SJSA1 (cell line): ENCODE measurements around the gene XIST. TPM values are rescaled to one million over a fixed set of nuclear protein-coding genes. Genes with fewer than 3 reads are reported as not detected.

ENCODE experiments used
- DNase-seq, 2 experiments: peaks; one replicate each; pipeline ENCODE4 v3.0.0-alpha.2; 2015 to 2020; ENCODE audit warnings: low spot score in 2 of 2, low read depth in 1 of 2
- H3K27ac ChIP-seq: fragments of 250-450 bp; sonication (Bioruptor Pico); 2 replicates; pipeline ENCODE4 v1.5.1; 2020; ENCODE audit warnings: mild to moderate bottlenecking, moderate library complexity
- H3K27me3 ChIP-seq: fragments of 250-450 bp; sonication (Bioruptor Pico); replicated peaks from 2 replicates; pipeline ENCODE4 v1.5.1; 2020; ENCODE audit warnings: mild to moderate bottlenecking, moderate library complexity
- H3K36me3 ChIP-seq: fragments of 250-450 bp; sonication (Bioruptor Pico); 2 replicates; pipeline ENCODE4 v1.5.1; 2020; ENCODE audit warnings: mild to moderate bottlenecking
- H3K4me1 ChIP-seq: fragments of 250-450 bp; sonication (Bioruptor Pico); replicated peaks from 2 replicates; pipeline ENCODE4 v1.6.1; 2021; ENCODE audit warnings: mild to moderate bottlenecking
- H3K4me3 ChIP-seq: fragments of 250-450 bp; sonication (Bioruptor Pico); 2 replicates; pipeline ENCODE4 v1.5.1; 2020; ENCODE audit warnings: mild to moderate bottlenecking
- H3K9me3 ChIP-seq: fragments of 250-450 bp; sonication (Bioruptor Pico); replicated peaks from 2 replicates; pipeline ENCODE4 v1.5.1; 2020; ENCODE audit warnings: mild to moderate bottlenecking
- total RNA-seq: library from RNA; depleted of rRNA; stranded (reverse); fragments of >200 nt; shearing (Covaris generic); gene quantifications from 2 replicates; pipeline ENCODE4 v1.2.3, GENCODE V29; 2014

XIST gene
- total RNA-seq, 1 experiment from 2014 or later = not detected

GRCh38 chrX:73850124-73851013 is 2.1 kb downstream of the XIST start:
- no peak for DNase-seq
- Histone ChIP-seq H3K9me3 (no peaks in the 10 kb centered on the region), H3K4me1 (no peaks in the 10 kb centered on the region), H3K36me3 (no peaks in the 10 kb centered on the region), H3K4me3 (no peak overlapping the region), H3K27ac (no peak overlapping the region), H3K27me3 (no peaks in the 10 kb centered on the region)

- H3K9me3 ChIP-seq = no peaks in the 10 kb centered on the region
- no peaks in the 10 kb centered on the region for H3K4me1 ChIP-seq
- H3K27ac ChIP-seq = no peak overlapping the region
- H3K36me3 ChIP-seq = no peaks in the 10 kb centered on the region
- no peak for DNase-seq
- no peaks in the 10 kb centered on the region for H3K27me3 ChIP-seq
- H3K4me3 ChIP-seq = no peak overlapping the region
These were observed 3.4 kb downstream of the XIST start for GRCh38 chrX:73849073-73849472.

GRCh38 chrX:73847991-73848390 is 4.5 kb downstream of the XIST start:
- Histone ChIP-seq H3K4me1 (no peaks in the 10 kb centered on the region), H3K4me3 (no peak overlapping the region), H3K9me3 (no peaks in the 10 kb centered on the region), H3K36me3 (no peaks in the 10 kb centered on the region), H3K27ac (no peak overlapping the region), H3K27me3 (no peaks in the 10 kb centered on the region)
- no peak for DNase-seq

GRCh38 chrX:73847100-73847499 is 5.4 kb downstream of the XIST start:
- Histone ChIP-seq H3K9me3 (no peaks in the 10 kb centered on the region), H3K27me3 (no peaks in the 10 kb centered on the region), H3K4me3 (no peak overlapping the region), H3K4me1 (no peaks in the 10 kb centered on the region), H3K27ac (no peak overlapping the region), H3K36me3 (no peaks in the 10 kb centered on the region)
- DNase-seq = no peak

GRCh38 chrX:73842541-73843234 is 9.8 kb downstream of the XIST start:
- H3K36me3 ChIP-seq = no peaks in the 10 kb centered on the region
- no peaks in the 10 kb centered on the region for H3K4me1 ChIP-seq
- H3K9me3 ChIP-seq = no peaks in the 10 kb centered on the region
- DNase-seq = no peak
- H3K4me3 ChIP-seq = no peak overlapping the region
- no peaks in the 10 kb centered on the region for H3K27me3 ChIP-seq
- no peak overlapping the region for H3K27ac ChIP-seq

- H3K27ac ChIP-seq = no peak overlapping the region
- no peaks in the 10 kb centered on the region for H3K36me3 ChIP-seq
- no peaks in the 10 kb centered on the region for H3K4me1 ChIP-seq
- H3K9me3 ChIP-seq = no peaks in the 10 kb centered on the region
- no peak for DNase-seq
- no peak overlapping the region for H3K4me3 ChIP-seq
- H3K27me3 ChIP-seq = no peaks in the 10 kb centered on the region
These were observed 11.2 kb downstream of the XIST start for GRCh38 chrX:73841337-73841736.

GRCh38 chrX:73840120-73840924 is 12.2 kb downstream of the XIST start:
- DNase-seq = no peak
- no peak overlapping the region for H3K4me3 ChIP-seq
- no peaks in the 10 kb centered on the region for H3K9me3 ChIP-seq

GRCh38 chrX:73839152-73839551 is 13.4 kb downstream of the XIST start:
- H3K36me3 ChIP-seq = no peaks in the 10 kb centered on the region
- no peaks in the 10 kb centered on the region for H3K9me3 ChIP-seq
- H3K4me3 ChIP-seq = no peak overlapping the region
- no peaks in the 10 kb centered on the region for H3K4me1 ChIP-seq
- no peak overlapping the region for H3K27ac ChIP-seq
- H3K27me3 ChIP-seq = no peaks in the 10 kb centered on the region
- no peak for DNase-seq

More at GRCh38 chrX:73840120-73840924, 12.2 kb downstream of the XIST start:
- H3K27ac ChIP-seq = no peak overlapping the region
- H3K27me3 ChIP-seq = no peaks in the 10 kb centered on the region
- H3K4me1 ChIP-seq = no peaks in the 10 kb centered on the region
- H3K36me3 ChIP-seq = no peaks in the 10 kb centered on the region

GRCh38 chrX:73838123-73838522 is 14.4 kb downstream of the XIST start:
- Histone ChIP-seq H3K27me3 (no peaks in the 10 kb centered on the region), H3K27ac (no peak overlapping the region), H3K9me3 (no peaks in the 10 kb centered on the region), H3K36me3 (no peaks in the 10 kb centered on the region), H3K4me1 (no peaks in the 10 kb centered on the region), H3K4me3 (no peak overlapping the region)
- DNase-seq = no peak

- DNase-seq = no peak
- no peak overlapping the region for H3K27ac ChIP-seq
- H3K36me3 ChIP-seq = no peaks in the 10 kb centered on the region
- H3K9me3 ChIP-seq = no peaks in the 10 kb centered on the region
- H3K27me3 ChIP-seq = no peaks in the 10 kb centered on the region
- no peaks in the 10 kb centered on the region for H3K4me1 ChIP-seq
- H3K4me3 ChIP-seq = no peak overlapping the region
These were observed 15.5 kb downstream of the XIST start for GRCh38 chrX:73836956-73837477.

- no peaks in the 10 kb centered on the region for H3K9me3 ChIP-seq
- no peaks in the 10 kb centered on the region for H3K4me1 ChIP-seq
- no peaks in the 10 kb centered on the region for H3K27me3 ChIP-seq
- H3K36me3 ChIP-seq = no peaks in the 10 kb centered on the region
- no peak overlapping the region for H3K4me3 ChIP-seq
- no peak for DNase-seq
- no peak overlapping the region for H3K27ac ChIP-seq
These were observed 18.3 kb downstream of the XIST start for GRCh38 chrX:73834219-73834618.

GRCh38 chrX:73832319-73832718 is 20.2 kb downstream of the XIST start:
- Histone ChIP-seq H3K4me3 (no peak overlapping the region), H3K4me1 (no peaks in the 10 kb centered on the region), H3K27ac (no peak overlapping the region), H3K36me3 (no peaks in the 10 kb centered on the region), H3K27me3 (no peaks in the 10 kb centered on the region), H3K9me3 (no peaks in the 10 kb centered on the region)
- no peak for DNase-seq

- Histone ChIP-seq H3K9me3 (no peaks in the 10 kb centered on the region), H3K27me3 (no peaks in the 10 kb centered on the region), H3K27ac (no peak overlapping the region), H3K4me1 (no peaks in the 10 kb centered on the region), H3K4me3 (no peak overlapping the region), H3K36me3 (no peaks in the 10 kb centered on the region)
- DNase-seq = no peak
These were observed 21.0 kb downstream of the XIST start for GRCh38 chrX:73831500-73831899.
